ENCODE results near the gene CCDC43. TPM values are rescaled to one million over a fixed set of nuclear protein-coding genes. Genes with fewer than 3 reads are reported as not detected.

Gene CCDC43
- total and polyA plus RNA-seq, 7 donors = 10.2 to 20.8 (median 14.9) TPM

DNA sequence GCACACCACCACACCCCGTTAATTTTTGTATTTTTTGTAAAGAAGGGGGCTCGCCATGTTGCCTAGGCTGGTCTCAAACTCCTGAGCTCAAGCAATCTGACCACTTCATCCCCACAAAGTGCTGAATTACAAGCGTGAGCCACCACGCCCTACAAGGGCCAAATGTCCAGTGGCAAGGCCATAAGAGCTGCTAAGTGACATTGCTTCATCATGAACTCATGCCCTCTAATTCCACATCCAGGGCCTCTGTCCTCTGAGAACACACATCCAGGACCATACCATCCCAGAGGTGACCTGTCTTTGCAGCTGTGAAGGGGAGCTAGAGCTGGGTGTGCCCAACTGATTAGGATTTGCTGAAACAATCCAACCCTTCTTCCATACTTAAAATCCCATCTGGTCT, 58.9 kb downstream of the CCDC43 start:
- intact Hi-C loops (cut with DNase I) = no loop called here
- TF ChIP-seq, protein P1, sequence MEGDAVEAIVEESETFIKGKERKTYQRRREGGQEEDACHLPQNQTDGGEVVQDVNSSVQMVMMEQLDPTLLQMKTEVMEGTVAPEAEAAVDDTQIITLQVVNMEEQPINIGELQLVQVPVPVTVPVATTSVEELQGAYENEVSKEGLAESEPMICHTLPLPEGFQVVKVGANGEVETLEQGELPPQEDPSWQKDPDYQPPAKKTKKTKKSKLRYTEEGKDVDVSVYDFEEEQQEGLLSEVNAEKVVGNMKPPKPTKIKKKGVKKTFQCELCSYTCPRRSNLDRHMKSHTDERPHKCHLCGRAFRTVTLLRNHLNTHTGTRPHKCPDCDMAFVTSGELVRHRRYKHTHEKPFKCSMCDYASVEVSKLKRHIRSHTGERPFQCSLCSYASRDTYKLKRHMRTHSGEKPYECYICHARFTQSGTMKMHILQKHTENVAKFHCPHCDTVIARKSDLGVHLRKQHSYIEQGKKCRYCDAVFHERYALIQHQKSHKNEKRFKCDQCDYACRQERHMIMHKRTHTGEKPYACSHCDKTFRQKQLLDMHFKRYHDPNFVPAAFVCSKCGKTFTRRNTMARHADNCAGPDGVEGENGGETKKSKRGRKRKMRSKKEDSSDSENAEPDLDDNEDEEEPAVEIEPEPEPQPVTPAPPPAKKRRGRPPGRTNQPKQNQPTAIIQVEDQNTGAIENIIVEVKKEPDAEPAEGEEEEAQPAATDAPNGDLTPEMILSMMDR (IDR thresholded peaks at IDR 0.05) = no peak
- no peak for TF ChIP-seq EP300 (IDR thresholded peaks at IDR 0.05)
- no peak for TF ChIP-seq POLR2AphosphoS5 (IDR thresholded peaks at IDR 0.05)
- no peak for TF ChIP-seq POLR2A (IDR thresholded peaks at IDR 0.05)
- Histone ChIP-seq H3K36me3 (no peaks in the 10 kb centered on the region), H3K27ac (no peak overlapping the region), H3K9me3 (no peaks in the 10 kb centered on the region), H3K4me3 (no peak overlapping the region), H3K4me1 (no peaks in the 10 kb centered on the region), H3K27me3 (peaks cover 0 to 7% (median 0%) of the 10 kb centered on the region in 3 donors)
- DNase-seq = no peak
- 63 to 81% methylated on average over 4 of the region's 4 CpGs for WGBS, 2 donors

DNA sequence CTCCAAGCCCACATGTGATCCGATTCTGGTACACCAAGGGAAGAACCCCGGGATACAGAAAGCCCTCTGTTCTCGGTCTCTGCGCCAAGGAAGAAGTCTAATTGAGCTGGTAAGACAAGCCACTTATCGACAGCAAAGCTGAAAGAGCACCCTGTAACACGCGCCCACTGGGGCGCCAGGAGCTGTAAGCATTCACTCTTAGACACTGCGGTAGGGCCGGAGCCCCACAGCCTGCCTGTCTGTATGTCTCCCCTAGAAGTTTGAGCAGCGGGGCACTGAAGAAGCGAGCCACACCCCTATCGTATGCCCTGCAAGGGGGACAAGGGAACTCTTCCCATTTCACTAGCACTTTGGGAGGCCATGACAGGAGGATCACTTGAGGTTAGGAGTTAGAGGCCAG, 60.3 kb downstream of the CCDC43 start:
- no peaks in the 10 kb centered on the region for H3K36me3 ChIP-seq
- 95 to 96% methylated on average over 13 of the region's 13 CpGs for WGBS, 2 donors
- no peak overlapping the region for H3K4me3 ChIP-seq
- intact Hi-C loops (cut with DNase I) = no loop called here
- H3K27me3 ChIP-seq = peaks cover 0 to 7% (median 0%) of the 10 kb centered on the region in 3 donors
- no peak for DNase-seq
- H3K9me3 ChIP-seq = no peaks in the 10 kb centered on the region
- no peak overlapping the region for H3K27ac ChIP-seq
- TF ChIP-seq POLR2A (IDR thresholded peaks at IDR 0.05) (no peak), POLR2AphosphoS5 (IDR thresholded peaks at IDR 0.05) (no peak), EP300 (IDR thresholded peaks at IDR 0.05) (no peak)
- TF ChIP-seq, protein P1 (IDR thresholded peaks at IDR 0.05) = no peak
- no peaks in the 10 kb centered on the region for H3K4me1 ChIP-seq

DNA sequence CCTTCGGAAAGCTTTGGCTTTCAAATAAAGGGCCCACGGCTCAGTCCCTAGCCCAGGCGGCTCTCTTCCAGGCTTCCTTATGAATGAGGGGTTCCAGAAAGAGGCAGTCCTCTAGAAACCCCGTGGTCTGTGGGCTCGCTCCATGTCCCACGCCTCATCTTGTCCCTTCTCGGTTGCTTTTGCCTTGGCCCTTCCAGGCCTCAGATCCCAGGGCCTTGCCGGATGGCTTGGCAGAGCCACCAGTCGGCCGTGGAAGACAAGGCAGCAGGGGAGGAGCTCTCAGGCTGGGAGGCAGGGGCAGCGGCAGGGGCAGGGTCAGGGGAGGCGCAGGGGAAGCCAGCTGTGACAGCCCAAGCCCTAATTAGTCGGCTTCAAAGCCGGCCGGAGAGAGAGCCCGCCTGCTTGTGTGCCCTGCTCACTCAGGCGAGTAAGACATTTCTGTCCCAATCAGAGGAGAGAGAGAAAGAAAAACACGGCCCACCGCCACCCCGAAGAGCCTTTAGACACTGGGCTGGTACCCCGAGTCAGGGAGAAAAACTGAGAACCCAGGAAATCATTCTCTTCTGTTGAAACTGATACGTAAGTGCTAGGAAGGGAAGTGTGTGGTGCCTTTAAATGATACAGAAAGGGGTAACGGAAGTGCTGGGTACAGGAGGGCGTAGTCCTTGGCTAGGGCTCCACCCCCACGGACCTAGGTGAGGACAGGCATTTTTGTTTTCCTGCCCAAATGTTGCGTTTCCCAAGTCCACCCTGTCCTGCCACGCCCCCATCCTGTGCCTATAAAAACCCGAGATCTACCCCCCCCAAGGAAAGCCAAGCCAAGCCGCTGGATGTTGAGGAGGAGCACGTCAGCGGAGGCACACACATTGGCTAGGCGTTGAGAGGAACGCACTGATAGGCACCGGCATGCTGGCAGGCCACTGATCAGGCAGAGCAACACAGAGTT, 61.1 kb downstream of the CCDC43 start:
- no peaks in the 10 kb centered on the region for H3K36me3 ChIP-seq
- 57 to 63% methylated on average over 34 of the region's 34 CpGs for WGBS, 2 donors
- peaks cover 0 to 7% (median 0%) of the 10 kb centered on the region in 3 donors for H3K27me3 ChIP-seq
- intact Hi-C loops (cut with DNase I) = no loop called here
- DNase-seq = no peak
- no peaks in the 10 kb centered on the region for H3K4me1 ChIP-seq
- H3K27ac ChIP-seq = peak overlapping the region in 1 of 4 donors; percentile 25
- H3K4me3 ChIP-seq = peak overlapping the region in 1 of 4 donors; percentile 19
- no peaks in the 10 kb centered on the region for H3K9me3 ChIP-seq
- TF ChIP-seq POLR2AphosphoS5 (IDR thresholded peaks at IDR 0.05) (no peak), POLR2A (IDR thresholded peaks at IDR 0.05) (no peak), EP300 (IDR thresholded peaks at IDR 0.05) (no peak)
- TF ChIP-seq, protein P1 (IDR thresholded peaks at IDR 0.05) = no peak

DNA sequence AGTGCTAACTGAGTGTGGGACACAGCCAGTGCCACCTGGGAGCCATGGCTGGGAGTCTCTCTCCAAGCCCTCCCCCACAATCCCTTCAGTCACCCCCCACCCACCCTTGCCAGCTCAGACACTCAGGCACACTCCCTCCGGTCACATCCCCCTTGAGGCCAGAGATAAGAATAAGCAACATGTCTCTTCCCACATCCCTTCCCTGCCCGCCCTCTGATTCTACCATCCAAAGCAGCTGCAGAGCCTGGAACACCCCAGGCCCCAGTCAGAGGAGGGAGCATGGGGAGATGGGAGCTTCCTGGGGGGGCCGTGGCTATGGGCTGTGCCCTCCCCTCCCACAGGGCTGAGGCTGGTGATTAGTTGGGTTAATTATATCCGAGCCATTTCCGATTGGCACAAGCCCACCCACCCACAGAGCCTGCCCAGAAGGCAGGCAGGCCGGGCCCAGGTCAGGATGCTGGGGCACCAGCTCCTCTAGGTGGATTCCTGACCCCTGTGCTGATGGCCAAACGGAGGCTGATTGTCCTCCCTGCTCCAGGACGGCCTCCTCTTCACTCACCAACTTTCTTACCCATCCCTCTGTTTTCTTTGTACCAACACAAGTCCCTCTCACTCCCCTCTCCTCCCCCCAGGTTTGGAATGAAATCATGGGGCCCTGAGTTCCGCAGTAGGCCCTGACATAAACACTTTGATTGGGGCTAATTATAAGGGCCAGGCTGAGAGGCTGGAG, 61.9 kb downstream of the CCDC43 start:
- 87 to 89% methylated on average over 9 of the region's 9 CpGs for WGBS, 2 donors
- Histone ChIP-seq H3K27ac (peak overlapping the region in 1 of 4 donors; percentile 25), H3K4me3 (no peak overlapping the region), H3K36me3 (no peaks in the 10 kb centered on the region), H3K27me3 (peaks cover 0 to 7% (median 0%) of the 10 kb centered on the region in 3 donors), H3K9me3 (no peaks in the 10 kb centered on the region), H3K4me1 (no peaks in the 10 kb centered on the region)
- intact Hi-C loops (cut with DNase I) = no loop called here
- no peak for DNase-seq
- TF ChIP-seq POLR2A (IDR thresholded peaks at IDR 0.05) (no peak), POLR2AphosphoS5 (IDR thresholded peaks at IDR 0.05) (no peak), EP300 (IDR thresholded peaks at IDR 0.05) (no peak)

Small RNA genes lying within 50 kb of the gene (small RNA-seq; reads per million reads assigned to genes)
- gene RN7SL819P = 0 reads per million in 3 donors
- gene SMCO4P1 = 0 reads per million in 3 donors

Other genes starting within 250 kb of the CCDC43 start
- 10 to 100 TPM; 27.5 to 43.2 (median 34.3) TPM for gene GPATCH8, start 186.4 kb downstream of the CCDC43 start, total RNA-seq
- 10 to 100 TPM in 1 of 3 donors, 1 to 10 TPM in 2; 4.8 to 18.3 (median 5.5) TPM for gene GPATCH8, start 186.4 kb downstream of the CCDC43 start, polyA plus RNA-seq
- 1 to 10 TPM; 2.1 to 2.8 (median 2.5) TPM for gene FZD2, start 132.3 kb downstream of the CCDC43 start, total RNA-seq
- gene FZD2, start 132.3 kb downstream of the CCDC43 start, polyA plus RNA-seq = 1 to 10 TPM in 2 of 3 donors, under 1 TPM in 1; 0.60 to 1.4 (median 1.2) TPM
- under 1 TPM in 1 of 4 donors, not detected in 3; 0.36 TPM for gene MEIOC, start 33.3 kb downstream of the CCDC43 start, total RNA-seq
- gene MEIOC, start 33.3 kb downstream of the CCDC43 start, polyA plus RNA-seq = under 1 TPM in 1 of 3 donors, not detected in 2; 0.12 TPM
- 1 to 10 TPM; 3.5 to 5.2 (median 4.8) TPM for gene DBF4B, start 18.9 kb upstream of the CCDC43 start, total RNA-seq
- 1 to 10 TPM in 2 of 3 donors, under 1 TPM in 1; 0.60 to 7.8 (median 1.2) TPM for gene DBF4B, start 18.9 kb upstream of the CCDC43 start, polyA plus RNA-seq
- 1 to 10 TPM; 1.8 to 3.3 (median 3.2) TPM for gene ADAM11, start 69.2 kb upstream of the CCDC43 start, total RNA-seq
- gene ADAM11, start 69.2 kb upstream of the CCDC43 start, polyA plus RNA-seq = under 1 TPM in 2 of 3 donors, not detected in 1; under 0.01 to 0.61 TPM
- 100 to 1,000 TPM in 1 of 4 donors, 10 to 100 TPM in 3; 68.0 to 134 (median 82.7) TPM for gene GJC1, start 140.5 kb upstream of the CCDC43 start, total RNA-seq
- 1 to 10 TPM in 1 of 3 donors, under 1 TPM in 2; 0.23 to 4.7 (median 0.60) TPM for gene GJC1, start 140.5 kb upstream of the CCDC43 start, polyA plus RNA-seq
- 1 to 10 TPM in 2 of 4 donors, not detected in 2; 1.8 to 2.5 TPM for gene HIGD1B, start 158.1 kb upstream of the CCDC43 start, total RNA-seq
- gene HIGD1B, start 158.1 kb upstream of the CCDC43 start, polyA plus RNA-seq = 1 to 10 TPM in 1 of 3 donors, not detected in 2; 1.1 TPM
- gene EFTUD2, start 209.7 kb upstream of the CCDC43 start, total RNA-seq = 10 to 100 TPM; 33.7 to 93.1 (median 55.8) TPM
- 10 to 100 TPM; 20.6 to 48.4 (median 21.6) TPM for gene EFTUD2, start 209.7 kb upstream of the CCDC43 start, polyA plus RNA-seq
- not detected for gene GFAP, start 225.7 kb upstream of the CCDC43 start, total RNA-seq
- gene GFAP, start 225.7 kb upstream of the CCDC43 start, polyA plus RNA-seq = 1 to 10 TPM in 2 of 3 donors, not detected in 1; 1.3 to 2.4 TPM

Measured in sigmoid colon (tissue), 7 donors.